ENCODE results near the gene VEGFB.

- peak; percentile 57 for TF ChIP-seq CTCF (IDR thresholded peaks at IDR 0.05; ENCODE audit: low read depth, low read length)
- TF ChIP-seq EZH2phosphoT487 (IDR thresholded peaks at IDR 0.05; ENCODE audit: low read depth), result no peak
Observed at GRCh38 chr11:64285885-64286800, 51.8 kb downstream of the VEGFB start.
